Measurements from ENCODE around the gene RASAL2. TPM values are rescaled to one million over a fixed set of nuclear protein-coding genes. Genes with fewer than 3 reads are reported as not detected.

Gene RASAL2
- total RNA-seq, 2 experiments from 2014 or later = not detected

DNA sequence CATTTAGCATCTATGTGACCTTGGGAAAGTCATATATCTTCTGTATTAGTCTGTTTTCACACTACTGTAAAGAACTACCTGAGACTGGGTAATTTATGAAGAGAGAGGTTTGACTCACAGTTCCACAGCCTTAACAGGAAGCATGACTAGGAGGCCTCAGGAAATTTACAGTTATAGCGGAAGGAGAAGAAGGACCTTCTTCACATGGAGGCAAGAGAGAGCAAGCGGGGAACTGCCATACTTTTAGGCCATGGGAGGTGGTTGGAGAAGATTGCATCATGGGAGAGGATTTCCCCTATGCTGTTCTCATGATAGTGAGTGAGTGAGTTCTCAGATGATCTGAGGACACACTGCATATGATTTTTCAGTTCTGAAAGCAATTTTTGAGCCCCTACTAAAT lies 315.0 kb downstream of the RASAL2 start:
- no peak overlapping the region for H3K4me3 Mint-ChIP-seq
- H3K9me3 Mint-ChIP-seq = peaks cover 3% of the 10 kb centered on the region
- H3K4me1 Mint-ChIP-seq = no peaks in the 10 kb centered on the region
- ChIA-PET POLR2A (no interaction called here), CTCF (no interaction called here)
- H3K27me3 Mint-ChIP-seq = no peaks in the 10 kb centered on the region
- no peak overlapping the region for H3K27ac Mint-ChIP-seq
- no peaks in the 10 kb centered on the region for H3K36me3 Mint-ChIP-seq (ENCODE audit: low read depth)
- no peak for DNase-seq

DNA sequence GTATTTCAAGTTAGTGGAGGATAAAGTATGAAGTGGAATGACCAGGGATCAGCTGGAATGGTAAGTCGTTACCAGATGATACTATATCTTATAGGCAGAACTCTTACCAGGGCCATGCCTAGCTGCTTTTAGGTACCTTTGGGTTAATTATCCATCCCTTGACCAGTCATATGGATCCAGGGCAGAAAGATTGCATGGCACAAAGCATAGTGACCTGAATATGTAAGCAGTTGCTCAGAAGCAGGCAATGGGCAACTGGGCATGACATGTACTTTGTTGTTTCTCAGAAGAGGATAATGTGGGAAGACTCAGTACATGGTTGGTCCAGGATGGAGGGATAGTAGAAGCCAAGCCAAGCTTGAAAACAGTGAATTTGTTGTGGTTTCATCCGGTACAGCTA lies 315.6 kb downstream of the RASAL2 start:
- peaks cover 3% of the 10 kb centered on the region for H3K9me3 Mint-ChIP-seq
- no peaks in the 10 kb centered on the region for H3K4me1 Mint-ChIP-seq
- POLR2A ChIA-PET = no interaction called here
- no peak overlapping the region for H3K4me3 Mint-ChIP-seq
- no peak for DNase-seq
- H3K27ac Mint-ChIP-seq = no peak overlapping the region
- no peaks in the 10 kb centered on the region for H3K27me3 Mint-ChIP-seq
- CTCF ChIA-PET = no interaction called here
- H3K36me3 Mint-ChIP-seq (ENCODE audit: low read depth) = no peaks in the 10 kb centered on the region

DNA sequence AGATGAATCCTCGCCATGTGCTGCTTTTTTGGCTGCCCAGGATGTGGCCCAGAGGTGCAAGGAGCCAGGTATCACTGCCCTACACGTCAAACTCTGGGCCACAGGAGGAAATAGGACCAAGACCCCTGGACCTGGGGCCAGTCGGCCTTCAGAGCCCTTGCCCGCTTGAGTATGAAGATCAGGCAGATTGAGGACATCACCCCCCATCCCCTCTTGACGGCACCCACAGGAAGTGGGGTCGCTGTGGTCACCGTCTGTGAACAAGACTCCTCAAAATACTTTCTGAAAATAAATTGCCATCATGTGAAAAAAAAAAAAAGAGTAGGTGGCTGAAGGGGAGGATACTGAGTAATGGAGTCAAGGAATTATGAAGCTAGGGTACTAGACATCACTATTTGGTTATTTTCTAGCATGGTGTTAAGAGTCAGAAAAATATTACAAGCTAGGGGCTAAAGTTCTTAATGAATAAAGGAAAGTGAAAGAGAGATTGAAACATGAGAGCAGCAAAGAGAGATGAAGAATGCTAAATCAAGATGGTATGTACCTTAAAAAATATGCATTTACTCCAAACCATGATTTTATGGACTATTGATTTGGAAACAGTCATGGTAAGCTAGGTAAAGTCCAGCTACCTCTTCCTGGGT lies 318.0 kb downstream of the RASAL2 start:
- CTCF ChIA-PET = interaction anchor here (0.6 kb wide), 2 partner anchors 28 to 167 kb away, joined by 4 read pairs; no protein-coding TSS in a partner anchor
- POLR2A ChIA-PET = no interaction called here

DNA sequence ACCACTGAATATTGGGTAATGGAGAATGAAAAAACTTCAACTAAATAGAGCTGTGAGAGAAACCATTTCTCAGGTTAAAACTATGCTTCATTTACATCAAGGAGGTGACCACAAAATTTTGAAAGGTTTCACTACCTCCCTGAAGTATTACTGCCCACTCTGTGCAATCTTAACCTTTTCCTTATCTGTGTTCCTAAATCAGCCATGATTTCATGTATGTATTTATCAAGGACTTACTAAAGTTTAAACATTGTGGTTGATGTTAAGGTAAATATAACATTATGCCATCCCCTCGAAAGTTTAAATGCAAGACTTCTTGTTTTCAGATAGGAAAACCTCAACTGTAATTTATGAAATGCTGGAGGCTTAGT lies 318.5 kb downstream of the RASAL2 start:
- no peak overlapping the region for H3K4me3 Mint-ChIP-seq
- CTCF ChIA-PET = interaction anchor here (0.6 kb wide), 2 partner anchors 28 to 166 kb away, joined by 4 read pairs; no protein-coding TSS in a partner anchor
- POLR2A ChIA-PET = no interaction called here
- H3K4me1 Mint-ChIP-seq = no peaks in the 10 kb centered on the region
- no peaks in the 10 kb centered on the region for H3K27me3 Mint-ChIP-seq
- H3K27ac Mint-ChIP-seq = no peak overlapping the region
- no peaks in the 10 kb centered on the region for H3K36me3 Mint-ChIP-seq (ENCODE audit: low read depth)
- DNase-seq = no peak
- peaks cover 3% of the 10 kb centered on the region for H3K9me3 Mint-ChIP-seq

More for the DNA sequence above, 318.0 kb downstream of the RASAL2 start:
- Mint-ChIP-seq H3K27ac (no peak overlapping the region), H3K4me1 (no peaks in the 10 kb centered on the region), H3K27me3 (no peaks in the 10 kb centered on the region), H3K4me3 (no peak overlapping the region), H3K36me3 (ENCODE audit: low read depth) (no peaks in the 10 kb centered on the region), H3K9me3 (peaks cover 3% of the 10 kb centered on the region)
- DNase-seq = no peak

DNA sequence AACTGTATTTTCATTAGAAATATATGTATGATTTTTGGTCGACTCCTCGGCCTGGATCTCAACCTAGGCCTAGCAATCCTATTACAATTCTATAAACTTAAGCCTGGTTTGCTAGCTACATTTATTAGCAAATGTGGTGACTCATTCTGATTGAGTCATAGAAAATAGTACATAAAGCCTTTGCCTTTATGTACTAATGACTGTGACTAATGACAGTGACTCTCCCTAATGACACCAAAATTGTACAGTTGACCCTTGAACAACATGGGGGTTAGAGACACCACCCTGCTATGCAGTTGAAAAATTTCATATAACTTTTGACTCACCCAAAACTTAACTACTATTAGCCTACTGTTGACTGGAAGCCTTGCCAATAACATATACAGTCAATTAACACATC lies 324.0 kb downstream of the RASAL2 start:
- peaks cover 5% of the 10 kb centered on the region for H3K27me3 Mint-ChIP-seq
- H3K27ac Mint-ChIP-seq = no peak overlapping the region
- no peaks in the 10 kb centered on the region for H3K9me3 Mint-ChIP-seq
- DNase-seq = no peak
- H3K36me3 Mint-ChIP-seq (ENCODE audit: low read depth) = no peaks in the 10 kb centered on the region
- no peak overlapping the region for H3K4me3 Mint-ChIP-seq
- ChIA-PET CTCF (no interaction called here), POLR2A (no interaction called here)
- H3K4me1 Mint-ChIP-seq = no peaks in the 10 kb centered on the region

DNA sequence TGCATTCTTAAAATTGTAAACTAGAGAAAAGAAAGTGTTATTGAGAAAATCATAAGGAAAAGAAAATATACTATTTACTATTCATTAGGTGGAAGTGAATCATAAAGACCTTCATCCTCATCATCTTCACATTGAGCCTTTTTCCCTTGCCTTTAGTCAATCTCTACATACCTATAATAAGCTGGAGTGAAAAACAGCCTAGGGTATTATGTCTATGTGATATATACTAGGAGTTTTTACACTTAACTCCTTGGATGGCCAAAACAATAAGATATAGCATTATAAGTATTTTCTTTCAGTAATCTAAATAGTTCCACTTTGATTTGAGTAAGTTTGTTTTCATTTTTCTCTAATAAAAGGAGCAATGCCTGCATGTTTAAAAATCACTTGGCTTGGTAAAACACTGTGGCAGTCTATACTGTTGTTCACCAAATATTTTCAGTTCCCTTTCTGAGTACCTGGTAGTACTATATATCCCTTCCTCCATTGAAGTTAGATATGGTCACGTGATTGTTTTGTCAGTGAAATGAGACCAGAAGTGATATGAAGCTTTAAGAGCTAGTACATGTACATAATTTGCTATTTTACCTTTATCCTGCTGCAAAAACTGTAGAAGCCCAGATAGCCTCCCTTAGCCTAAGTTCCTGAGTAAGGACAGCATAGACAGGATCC lies 324.5 kb downstream of the RASAL2 start:
- ChIA-PET POLR2A (no interaction called here), CTCF (no interaction called here)
- Mint-ChIP-seq H3K4me3 (no peak overlapping the region), H3K4me1 (no peaks in the 10 kb centered on the region), H3K36me3 (ENCODE audit: low read depth) (no peaks in the 10 kb centered on the region), H3K27me3 (peaks cover 8% of the 10 kb centered on the region), H3K9me3 (no peaks in the 10 kb centered on the region), H3K27ac (no peak overlapping the region)
- no peak for DNase-seq

DNA sequence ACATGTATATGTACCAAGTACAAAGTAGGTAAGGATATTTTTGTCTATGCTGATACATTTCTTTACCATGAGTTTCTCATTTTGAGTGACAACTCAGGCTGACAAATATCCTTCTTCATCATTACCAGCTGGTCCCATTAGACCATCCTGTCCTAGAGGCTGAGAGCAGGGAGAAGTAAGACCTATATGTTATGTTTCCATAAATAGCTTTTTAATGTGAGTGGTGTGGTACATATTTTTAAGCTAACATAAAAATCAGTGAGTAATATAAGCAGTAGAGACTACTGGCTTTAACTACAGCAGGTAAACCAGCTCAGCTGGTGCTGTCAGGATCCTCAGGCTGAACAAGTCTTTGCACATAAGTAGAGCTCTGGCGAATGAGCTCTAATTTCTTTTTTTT lies 340.5 kb downstream of the RASAL2 start:
- CTCF ChIA-PET = no interaction called here

DNA sequence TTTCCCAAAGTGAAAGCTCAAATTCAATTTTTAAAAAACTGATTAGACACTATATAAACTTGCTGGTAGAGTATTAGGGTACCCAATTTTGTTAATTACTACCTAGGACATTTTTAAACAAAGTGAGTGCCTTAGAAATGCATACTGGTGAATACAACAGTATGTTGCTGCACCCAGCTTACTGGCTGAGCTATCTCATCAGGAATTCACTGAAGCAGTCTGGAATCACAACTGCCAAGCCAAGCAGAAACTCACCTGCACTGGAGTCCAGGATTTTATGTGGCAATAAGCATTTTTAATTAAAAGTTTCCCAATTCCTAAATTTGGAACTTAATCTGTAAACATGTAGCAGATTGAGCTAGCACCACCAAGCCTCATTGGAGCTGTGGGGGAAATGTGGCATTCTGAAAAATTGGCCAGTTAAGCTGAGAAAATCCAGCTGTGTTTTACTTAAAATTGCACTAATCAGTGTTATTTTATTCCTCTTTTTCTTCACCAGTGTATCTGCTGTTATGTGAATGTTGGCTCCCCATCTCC lies 341.1 kb downstream of the RASAL2 start:
- H3K36me3 Mint-ChIP-seq (ENCODE audit: low read depth) = no peaks in the 10 kb centered on the region
- no peak for DNase-seq
- no peaks in the 10 kb centered on the region for H3K27me3 Mint-ChIP-seq
- CTCF ChIA-PET = no interaction called here
- H3K9me3 Mint-ChIP-seq = no peaks in the 10 kb centered on the region
- H3K4me3 Mint-ChIP-seq = no peak overlapping the region
- H3K27ac Mint-ChIP-seq = no peak overlapping the region
- POLR2A ChIA-PET = no interaction called here
- H3K4me1 Mint-ChIP-seq = no peaks in the 10 kb centered on the region

More for the DNA sequence above, 340.5 kb downstream of the RASAL2 start:
- H3K27me3 Mint-ChIP-seq = no peaks in the 10 kb centered on the region
- no peak overlapping the region for H3K27ac Mint-ChIP-seq
- H3K9me3 Mint-ChIP-seq = no peaks in the 10 kb centered on the region
- POLR2A ChIA-PET = no interaction called here
- DNase-seq = no peak
- H3K4me3 Mint-ChIP-seq = no peak overlapping the region
- no peaks in the 10 kb centered on the region for H3K36me3 Mint-ChIP-seq (ENCODE audit: low read depth)
- H3K4me1 Mint-ChIP-seq = no peaks in the 10 kb centered on the region

DNA sequence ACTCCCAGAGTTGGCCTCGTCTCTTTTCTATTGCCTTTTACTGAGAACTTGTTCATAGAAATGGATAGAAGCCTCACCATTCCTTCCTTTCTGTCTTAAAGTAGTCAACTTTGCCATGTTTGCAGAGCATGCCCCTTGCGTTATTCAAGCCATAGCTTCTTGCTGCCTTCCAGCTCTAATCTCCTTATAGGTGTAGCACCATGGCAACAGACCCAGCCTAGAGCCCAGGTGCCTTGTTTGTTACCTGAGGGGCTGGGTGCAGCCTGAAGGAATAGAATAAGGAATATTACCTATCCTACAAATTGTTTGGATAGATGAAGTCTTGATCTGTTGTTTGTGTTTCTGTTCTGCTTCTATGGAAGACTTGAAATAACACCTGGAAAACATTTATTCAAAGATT lies 343.0 kb downstream of the RASAL2 start:
- Mint-ChIP-seq H3K27ac (no peak overlapping the region), H3K27me3 (no peaks in the 10 kb centered on the region)
- POLR2A ChIA-PET = no interaction called here

DNA sequence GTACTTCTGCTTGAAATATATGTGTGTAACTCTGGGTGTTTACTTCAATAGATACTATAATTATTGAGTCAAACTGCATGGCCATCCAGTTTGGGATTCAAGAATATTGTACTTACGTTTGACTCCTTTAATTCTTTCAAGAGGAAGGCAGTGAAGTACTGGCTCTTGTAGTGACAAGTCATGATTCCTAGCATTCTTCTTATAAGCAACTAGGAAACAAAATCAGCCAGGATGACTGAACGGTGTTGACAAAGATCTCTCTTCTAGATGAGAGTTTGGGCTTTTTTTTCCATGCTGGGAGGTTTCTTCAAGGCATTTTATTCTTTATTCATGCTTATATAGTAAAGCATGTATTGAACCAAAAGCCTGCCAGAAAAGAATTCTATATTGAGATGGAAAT lies 344.5 kb downstream of the RASAL2 start:
- Mint-ChIP-seq H3K36me3 (ENCODE audit: low read depth) (no peaks in the 10 kb centered on the region), H3K9me3 (no peaks in the 10 kb centered on the region), H3K27me3 (no peaks in the 10 kb centered on the region), H3K4me1 (no peaks in the 10 kb centered on the region), H3K27ac (no peak overlapping the region), H3K4me3 (no peak overlapping the region)
- DNase-seq = no peak
- CTCF ChIA-PET = no interaction called here
- POLR2A ChIA-PET = no interaction called here

More for the DNA sequence above, 343.0 kb downstream of the RASAL2 start:
- DNase-seq = no peak
- Mint-ChIP-seq H3K4me1 (no peaks in the 10 kb centered on the region), H3K4me3 (no peak overlapping the region), H3K36me3 (ENCODE audit: low read depth) (no peaks in the 10 kb centered on the region), H3K9me3 (no peaks in the 10 kb centered on the region)
- CTCF ChIA-PET = no interaction called here

DNA sequence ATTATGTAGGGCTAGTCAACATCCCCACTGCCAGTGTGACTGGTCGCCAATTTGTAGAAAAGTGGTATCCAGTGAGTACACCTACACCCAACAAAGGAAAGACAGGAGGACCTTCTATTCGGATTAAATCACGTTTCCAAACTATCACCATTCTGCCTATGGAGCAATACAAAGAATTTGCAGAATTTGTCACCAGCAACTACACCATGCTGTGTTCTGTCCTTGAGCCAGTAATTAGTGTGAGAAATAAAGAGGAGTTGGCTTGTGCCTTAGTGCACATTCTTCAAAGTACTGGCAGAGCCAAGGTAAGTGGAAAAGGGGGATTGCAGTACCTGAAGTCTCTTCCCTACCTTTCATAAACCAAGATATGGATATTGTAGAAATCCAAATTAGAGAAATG lies 349.0 kb downstream of the RASAL2 start:
- ChIA-PET CTCF (no interaction called here), POLR2A (no interaction called here)
- DNase-seq = no peak
- Mint-ChIP-seq H3K36me3 (ENCODE audit: low read depth) (no peaks in the 10 kb centered on the region), H3K9me3 (no peaks in the 10 kb centered on the region), H3K4me1 (no peaks in the 10 kb centered on the region), H3K4me3 (no peak overlapping the region), H3K27ac (no peak overlapping the region), H3K27me3 (no peaks in the 10 kb centered on the region)

DNA sequence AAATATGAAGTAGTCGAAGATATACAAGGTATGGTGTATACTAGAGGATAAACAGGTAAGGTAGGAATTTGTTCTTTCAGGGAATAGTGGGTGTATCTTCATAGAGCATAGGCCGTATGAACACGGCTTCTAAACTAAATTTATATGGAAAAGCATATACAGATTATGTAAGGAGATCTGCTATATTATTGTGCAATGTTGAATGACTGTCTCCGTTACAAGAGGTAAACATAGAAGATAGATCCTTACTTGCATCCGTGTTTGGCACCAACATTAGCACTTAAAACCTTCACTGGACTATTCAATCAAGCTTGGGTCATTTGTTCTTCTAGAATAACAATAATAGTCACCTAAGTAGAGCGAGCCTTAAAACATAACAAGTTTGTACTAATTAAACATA lies 357.0 kb downstream of the RASAL2 start:
- H3K27ac Mint-ChIP-seq = no peak overlapping the region
- H3K36me3 Mint-ChIP-seq (ENCODE audit: low read depth) = no peaks in the 10 kb centered on the region
- no peak for DNase-seq
- H3K4me3 Mint-ChIP-seq = no peak overlapping the region
- ChIA-PET POLR2A (no interaction called here), CTCF (no interaction called here)
- no peaks in the 10 kb centered on the region for H3K27me3 Mint-ChIP-seq
- no peaks in the 10 kb centered on the region for H3K4me1 Mint-ChIP-seq
- no peaks in the 10 kb centered on the region for H3K9me3 Mint-ChIP-seq

DNA sequence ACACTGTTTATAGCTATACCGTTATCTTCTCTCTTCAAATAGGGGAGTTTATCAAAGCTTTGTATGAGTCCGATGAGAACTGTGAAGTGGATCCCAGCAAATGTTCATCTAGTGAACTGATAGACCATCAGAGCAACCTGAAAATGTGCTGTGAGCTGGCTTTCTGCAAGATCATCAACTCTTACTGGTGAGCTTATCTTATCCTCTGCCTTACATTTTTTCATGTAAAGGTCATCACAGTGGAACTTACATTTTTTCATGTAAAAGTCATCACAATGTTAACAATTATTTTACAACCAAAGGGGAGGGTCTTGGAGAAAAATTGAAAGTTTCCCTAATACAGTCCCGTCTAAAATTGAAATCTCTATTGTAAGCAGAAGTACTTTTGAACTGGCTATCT lies 357.6 kb downstream of the RASAL2 start:
- ChIA-PET CTCF (no interaction called here), POLR2A (no interaction called here)
- Mint-ChIP-seq H3K36me3 (ENCODE audit: low read depth) (no peaks in the 10 kb centered on the region), H3K9me3 (no peaks in the 10 kb centered on the region), H3K4me1 (no peaks in the 10 kb centered on the region), H3K27me3 (no peaks in the 10 kb centered on the region), H3K27ac (no peak overlapping the region), H3K4me3 (no peak overlapping the region)
- DNase-seq = no peak

DNA sequence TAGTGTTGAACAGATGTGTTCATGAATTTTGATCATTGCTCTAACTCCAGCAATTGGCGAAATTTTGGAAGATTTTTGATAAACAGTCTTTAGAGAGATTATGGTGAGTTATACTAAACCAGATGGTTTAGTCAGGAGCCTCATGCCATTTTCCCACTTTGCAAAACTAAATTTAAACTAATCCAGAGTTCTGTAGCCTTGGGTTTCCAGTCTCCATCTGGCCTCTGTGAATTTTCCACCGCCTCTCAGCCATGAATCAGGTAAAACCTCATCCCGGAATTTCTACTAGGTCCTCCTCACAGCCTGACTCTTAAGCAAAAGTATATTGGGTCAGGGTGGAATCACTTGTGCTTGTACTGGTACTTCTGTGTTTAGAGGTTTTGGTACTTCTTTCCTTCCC lies 358.1 kb downstream of the RASAL2 start:
- Mint-ChIP-seq H3K4me1 (no peaks in the 10 kb centered on the region), H3K9me3 (no peaks in the 10 kb centered on the region), H3K27ac (no peak overlapping the region), H3K36me3 (ENCODE audit: low read depth) (no peaks in the 10 kb centered on the region), H3K4me3 (no peak overlapping the region), H3K27me3 (no peaks in the 10 kb centered on the region)
- POLR2A ChIA-PET = no interaction called here
- no peak for DNase-seq
- CTCF ChIA-PET = no interaction called here
